GM18951 (cell line): ENCODE measurements around the gene NISCH.

ENCODE experiments used
- POLR2A ChIP-seq: IDR thresholded peaks from 4 replicates; pipeline ENCODE4 v1.6.1; 2011; ENCODE audit warnings: mild to moderate bottlenecking; ENCODE audit not compliant: insufficient read length, insufficient read depth; ENCODE audit errors: extremely low read depth
- in situ Hi-C: fragments of 300-500 bp; cut with MboI; formaldehyde crosslinking; loops from one replicate; pipeline ENCODE4 v1.12.0; 2022; ENCODE audit warnings: low sequenced_read_pairs, mixed read lengths, inconsistent platforms; ENCODE audit not compliant: unreplicated experiment

The NISCH gene

DNA sequence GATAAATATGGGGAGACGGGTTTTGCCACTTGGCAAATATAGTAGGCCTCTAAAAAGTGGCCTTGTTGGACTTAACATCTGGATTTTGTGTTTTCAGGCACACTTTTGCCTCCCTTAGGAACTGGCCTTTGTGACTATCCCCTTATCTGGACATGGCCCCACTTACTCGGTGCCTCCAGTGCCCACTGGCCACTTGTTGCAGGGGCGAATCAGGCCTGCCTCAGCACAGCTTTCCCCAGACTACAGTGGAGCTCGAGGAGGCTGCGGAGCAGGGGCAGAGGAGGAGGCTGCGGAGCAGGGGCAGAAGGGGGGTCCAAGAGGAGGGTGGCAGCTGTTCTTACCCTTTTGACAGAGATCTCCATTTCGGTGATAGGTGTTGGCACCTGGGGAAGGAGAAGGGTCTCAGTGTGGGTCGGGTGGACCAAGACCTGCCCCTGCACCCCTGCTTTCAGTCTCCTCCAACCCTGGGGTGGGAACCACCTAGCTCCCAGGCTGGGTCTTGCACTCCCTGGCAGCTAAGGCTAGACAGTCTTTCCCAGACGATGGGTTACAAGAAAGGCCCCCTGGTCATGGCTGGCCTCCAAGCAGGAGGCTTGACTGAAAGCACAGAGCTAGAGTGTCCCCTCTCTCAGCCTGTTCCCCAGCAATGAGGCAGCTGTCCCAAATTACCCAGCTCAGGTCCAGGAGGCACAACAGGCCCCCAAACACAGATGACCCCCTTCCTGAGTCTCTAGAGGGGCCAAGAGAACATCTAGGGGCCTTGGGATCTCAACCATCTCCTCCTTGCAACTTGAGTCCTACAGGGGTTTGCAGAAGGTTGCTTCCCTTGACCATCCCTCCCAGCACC is 16.6 kb upstream of the NISCH start:
- in situ Hi-C loops = no loop called here
- no peak for TF ChIP-seq POLR2A

DNA sequence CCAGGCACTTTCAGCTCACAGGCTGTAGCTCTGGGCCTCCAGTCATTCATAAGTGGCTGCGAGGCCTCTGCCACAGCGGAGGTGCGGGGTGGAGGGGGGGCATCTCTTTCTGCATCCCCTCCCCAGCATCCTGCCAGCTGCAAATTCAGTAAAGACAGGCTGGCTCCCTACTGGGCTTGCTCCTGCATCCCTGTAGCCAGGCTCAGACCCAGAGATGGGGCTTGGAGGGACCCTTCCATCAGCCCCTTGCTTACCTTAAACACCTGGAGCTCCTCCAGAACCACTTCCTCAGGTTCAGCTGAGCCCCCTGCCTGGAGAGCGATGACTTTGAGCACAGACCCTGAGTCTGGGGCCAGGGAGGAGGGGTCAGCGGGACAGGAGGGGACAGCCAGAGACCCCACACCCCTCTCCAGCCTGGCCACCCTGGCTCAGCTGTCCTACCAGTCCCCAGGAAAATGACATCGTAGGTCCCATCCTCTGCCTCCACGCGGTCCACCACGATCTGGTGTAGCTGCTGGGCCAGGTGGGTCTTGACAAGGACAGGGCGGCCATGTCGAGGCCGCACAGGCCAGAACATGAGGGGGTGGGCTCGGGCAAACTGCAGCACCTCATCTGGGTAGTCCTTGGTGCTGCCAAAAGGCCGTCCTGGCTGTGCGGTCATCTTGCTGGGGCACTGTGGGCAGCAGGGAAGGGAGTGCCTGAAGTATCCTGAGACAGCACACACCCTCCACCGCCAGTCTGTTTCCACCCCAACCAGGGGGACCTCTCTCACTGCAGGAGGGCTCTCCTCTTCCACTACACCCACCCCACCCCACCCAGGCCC is 15.8 kb upstream of the NISCH start:
- TF ChIP-seq POLR2A = no peak
- in situ Hi-C loops = no loop called here

DNA sequence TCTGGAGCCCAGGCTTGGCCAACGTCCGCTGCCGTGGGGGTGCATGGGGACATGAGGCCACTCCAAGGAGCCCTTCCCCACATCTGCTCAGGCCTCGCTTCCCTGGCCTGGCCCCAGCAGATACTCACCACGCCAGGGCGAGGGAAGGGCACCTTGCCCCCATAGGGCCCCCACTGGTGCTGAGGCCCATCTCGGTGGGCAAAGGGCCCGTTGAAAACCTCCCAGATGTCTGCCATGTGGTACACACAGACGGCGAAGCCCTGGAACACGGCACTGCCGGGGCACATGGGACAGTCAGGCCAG is 15.2 kb upstream of the NISCH start:
- in situ Hi-C loops = no loop called here
- no peak for TF ChIP-seq POLR2A

DNA sequence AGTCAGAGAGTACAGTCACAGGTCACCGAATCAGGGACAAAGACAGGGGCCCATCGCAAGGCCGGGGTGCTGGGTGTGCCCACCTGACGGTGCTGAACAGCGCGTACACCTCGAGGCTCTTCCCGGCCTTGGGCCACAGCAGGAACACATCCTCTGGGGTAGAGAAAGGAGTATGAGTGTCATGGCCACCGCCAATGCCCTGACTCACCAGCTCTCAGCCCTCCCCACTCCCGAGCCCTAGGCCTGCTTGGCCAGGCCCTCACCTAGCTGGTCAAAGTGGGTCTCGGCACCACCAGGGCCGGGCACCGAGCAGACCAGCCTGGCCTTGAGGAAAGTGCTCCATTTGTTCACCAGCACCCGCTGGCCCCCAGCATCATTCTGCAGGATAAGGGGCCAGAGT is 14.7 kb upstream of the NISCH start:
- no peak for TF ChIP-seq POLR2A
- in situ Hi-C loops = no loop called here

DNA sequence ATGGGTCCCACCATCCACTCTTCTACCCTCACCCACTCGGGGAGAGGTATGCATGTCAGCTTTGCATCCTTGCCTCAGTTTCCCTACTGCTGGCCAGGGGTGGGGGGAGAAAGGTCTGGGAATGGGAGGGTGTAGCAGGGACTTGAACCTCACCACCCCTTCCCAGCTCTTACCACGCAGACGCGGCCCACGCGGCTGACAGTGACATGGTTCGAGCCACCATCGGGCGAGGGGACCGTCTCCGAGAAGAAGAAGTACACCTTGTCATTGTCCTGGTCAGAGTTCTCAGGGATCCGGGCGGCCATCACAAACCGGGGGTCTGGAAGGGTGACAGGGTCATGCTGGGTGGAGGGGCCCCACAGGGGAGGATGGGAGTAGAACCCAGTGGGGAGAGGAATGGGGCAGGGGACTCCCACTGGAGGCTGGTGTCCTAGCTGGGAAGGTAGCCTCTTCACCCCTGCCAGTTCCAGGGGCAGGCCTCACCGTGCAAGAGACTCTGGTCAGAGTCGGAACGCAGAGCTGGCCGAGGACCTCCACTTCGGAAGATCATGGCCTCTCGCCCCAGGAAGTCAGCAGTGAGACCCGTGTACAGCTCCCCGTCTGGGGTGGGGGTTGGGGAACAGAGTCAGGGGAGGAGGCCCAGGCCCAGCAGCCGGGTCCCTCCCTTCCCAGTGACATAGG is 14.2 kb upstream of the NISCH start:
- TF ChIP-seq POLR2A = no peak
- in situ Hi-C loops = no loop called here

DNA sequence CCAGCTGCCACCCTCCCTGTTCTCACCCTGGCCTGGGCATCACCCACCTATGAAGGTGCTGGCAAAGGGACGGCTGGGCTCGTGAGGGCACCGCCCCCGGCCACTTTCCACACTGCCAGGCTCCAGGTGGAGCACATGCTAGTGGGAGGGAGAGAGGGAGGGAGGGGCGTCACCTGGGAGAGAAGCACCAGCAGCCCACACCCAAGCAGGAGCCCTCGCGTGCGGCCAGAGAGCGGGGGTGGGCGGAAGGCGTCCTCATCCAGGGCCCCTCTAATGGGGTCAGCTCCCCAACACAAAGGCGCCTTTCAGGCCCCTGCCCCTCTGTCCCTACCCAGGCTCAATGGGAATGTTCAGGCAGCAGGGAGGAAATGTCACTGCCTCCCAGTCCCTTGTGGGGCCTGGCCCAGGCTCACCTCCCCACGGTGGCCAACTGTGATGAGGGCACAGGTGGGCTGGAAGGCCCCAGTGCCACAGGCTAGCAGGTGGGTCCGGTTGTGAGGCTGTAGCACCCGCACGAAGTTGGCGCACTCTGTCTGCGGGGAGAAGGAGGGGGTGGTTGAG is 13.6 kb upstream of the NISCH start:
- in situ Hi-C loops = no loop called here
- no peak for TF ChIP-seq POLR2A

DNA sequence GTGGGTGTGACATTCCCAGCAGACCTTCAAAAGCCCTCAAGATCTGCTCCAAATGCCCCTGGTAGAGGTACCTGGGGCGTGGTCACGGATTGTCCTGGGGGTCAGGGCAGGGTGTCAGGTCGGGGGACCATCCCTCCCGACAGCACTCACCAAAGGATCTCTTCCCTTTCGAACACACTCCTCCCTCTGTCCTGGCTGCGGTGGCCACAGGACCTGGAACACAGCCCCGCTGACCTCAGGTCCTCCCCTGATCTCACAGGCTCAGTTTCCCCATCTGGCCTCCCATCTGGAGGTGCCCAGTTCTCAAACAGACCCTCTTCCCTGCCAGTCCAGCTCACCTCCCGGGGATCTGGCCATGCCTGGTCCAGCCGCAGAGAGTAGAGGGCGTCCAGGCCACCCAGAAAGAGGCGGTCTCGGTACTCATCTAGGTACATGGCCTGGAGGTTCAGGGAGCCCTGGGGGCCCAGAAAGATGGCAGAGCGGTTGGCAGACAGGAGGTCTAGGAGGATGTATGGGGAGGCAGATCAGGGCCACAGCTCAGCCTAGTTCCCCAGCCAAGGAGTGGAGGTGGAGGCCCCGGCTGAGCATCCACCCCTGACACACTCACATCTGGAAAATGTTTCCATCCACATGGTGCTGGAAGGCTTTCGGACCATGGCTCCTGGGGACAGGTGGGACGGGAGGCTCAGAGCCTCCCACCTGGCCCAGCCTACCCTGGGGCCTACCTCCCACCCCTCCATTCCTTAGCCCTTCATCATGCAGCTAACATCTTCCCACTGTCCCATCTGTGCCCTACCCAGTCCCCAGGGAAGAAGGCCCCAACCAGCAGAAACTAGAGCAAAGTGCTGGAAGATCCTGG is 12.8 kb upstream of the NISCH start:
- no peak for TF ChIP-seq POLR2A
- in situ Hi-C loops = no loop called here

DNA sequence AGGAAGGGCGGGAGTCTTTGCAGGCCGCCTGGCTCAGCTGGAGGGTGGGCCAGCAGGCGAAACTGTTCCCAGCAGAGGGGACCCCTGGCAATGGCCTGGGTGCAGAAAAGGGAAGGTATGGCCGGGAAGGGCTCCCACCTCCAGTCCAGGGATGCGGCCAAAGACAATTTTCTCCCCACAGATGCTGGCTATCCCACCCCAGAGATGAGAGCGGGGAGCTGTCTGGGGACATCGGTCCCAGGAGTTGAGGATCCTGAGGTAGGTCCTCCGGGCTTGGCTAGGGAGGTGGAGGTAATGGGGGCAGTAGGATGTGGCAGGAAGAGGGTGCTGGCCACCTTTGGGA is 12.2 kb upstream of the NISCH start:
- in situ Hi-C loops = no loop called here
- no peak for TF ChIP-seq POLR2A

DNA sequence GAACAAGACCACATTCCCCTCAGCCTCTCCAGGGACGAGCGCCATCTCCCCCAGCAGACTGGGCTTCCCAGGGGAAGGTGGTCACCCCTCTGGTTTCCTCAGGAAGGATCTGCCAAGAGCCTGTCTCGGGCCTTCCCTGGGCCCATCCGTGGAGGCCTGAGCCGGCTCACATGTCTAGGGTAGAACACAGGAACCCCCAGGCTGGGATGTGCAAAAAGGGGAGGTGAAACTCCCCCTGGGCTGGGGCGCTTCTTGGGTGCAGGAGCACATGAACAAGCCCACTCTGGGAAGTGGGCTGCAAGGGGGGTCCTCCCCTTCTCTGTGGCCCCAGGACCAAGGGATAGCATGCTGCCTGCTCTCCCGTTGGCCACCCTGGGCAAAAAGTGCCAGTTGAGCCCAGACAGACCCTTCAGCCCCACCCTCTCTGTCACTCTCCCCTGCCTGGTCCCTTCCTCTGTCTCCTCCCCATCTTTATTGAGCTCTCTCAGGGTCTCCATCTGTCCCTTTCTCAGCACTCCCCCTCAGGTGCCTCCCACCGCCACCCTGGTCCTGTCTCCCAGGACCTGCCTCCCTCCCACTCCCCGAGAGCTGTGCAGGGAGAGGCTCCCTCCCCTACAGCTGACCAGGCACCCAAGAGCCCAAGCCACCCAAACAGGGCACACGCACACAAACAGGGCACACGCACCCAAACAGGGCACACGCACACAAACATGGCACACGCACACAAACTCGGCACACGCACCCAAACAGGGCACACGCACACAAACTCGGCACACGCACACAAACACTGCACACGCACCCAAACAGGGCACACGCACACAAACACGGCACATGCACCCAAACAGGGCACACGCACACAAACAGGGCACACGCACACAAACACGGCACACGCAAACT is 11.4 kb upstream of the NISCH start:
- in situ Hi-C loops = no loop called here
- no peak for TF ChIP-seq POLR2A

DNA sequence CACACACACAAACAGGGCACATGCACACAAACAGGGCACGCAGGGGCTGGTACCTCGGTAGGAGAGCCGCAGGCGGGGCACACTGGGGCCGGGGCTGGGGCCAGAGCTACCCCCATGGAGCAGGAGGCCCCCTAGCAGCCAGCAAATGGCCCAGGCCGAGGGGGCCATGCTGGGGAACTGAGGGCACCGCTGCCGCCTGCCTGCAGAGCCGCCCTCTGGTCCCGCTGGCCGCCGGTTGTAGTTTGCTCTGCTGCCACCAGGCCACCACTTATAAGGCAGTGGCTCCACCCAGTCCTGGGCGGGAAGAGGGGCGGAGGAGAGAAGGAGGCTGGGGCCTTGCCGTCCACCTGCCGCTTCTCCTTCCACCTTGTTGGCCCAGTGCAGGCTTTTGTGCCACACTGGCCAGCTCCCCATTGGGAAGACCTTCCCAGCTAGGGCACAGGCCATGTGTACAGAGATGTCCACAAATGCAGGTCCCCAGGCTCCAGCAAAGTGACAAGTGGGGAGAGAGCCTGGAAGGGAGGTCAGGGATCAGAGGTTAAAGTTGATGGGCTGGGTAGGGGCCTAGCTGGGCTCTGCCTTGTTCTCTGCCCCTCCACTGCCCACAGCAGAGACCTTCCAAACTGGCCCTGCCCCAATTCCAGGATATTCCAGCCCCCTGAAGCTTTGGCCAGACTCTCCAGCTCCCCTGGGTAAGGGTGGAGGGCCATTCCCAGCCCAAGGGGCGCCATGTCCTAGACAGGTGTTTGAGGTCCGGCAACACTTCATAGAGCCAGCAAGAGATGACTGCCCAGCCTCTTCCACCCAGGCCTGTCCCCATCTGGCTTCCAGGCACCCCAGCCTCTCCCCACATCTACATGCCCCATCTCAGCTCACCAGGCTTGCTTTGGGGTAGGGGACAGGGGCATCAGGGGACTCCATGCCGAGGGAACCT is 10.3 kb upstream of the NISCH start, which contains the start of gene SEMA3G:
TSS of gene SEMA3G (minus strand) at position 244 of the 934 bp plus-strand sequence. CDS start at position 168, 76 bp downstream.
- in situ Hi-C loops = no loop called here
- TF ChIP-seq POLR2A = peak; percentile 33

DNA sequence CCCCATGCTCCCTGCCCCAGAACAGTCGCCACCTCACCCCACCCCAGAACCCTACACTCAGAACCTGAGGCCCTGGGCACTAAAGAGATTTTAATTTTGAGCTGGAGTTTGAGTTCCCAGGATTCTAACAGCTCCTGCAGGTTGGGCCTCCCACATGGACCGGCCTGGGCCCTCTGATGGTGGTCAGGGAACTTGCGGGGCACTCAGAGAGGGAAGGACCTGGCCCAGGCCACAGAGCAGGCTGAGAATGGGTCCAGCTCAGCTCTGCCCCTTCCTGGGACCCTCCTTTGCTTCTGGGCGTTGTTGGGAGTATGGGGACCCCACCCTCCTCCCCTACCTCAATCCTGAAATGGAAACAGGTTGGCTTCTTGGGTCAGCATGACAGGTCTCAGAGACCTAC is 9.4 kb upstream of the NISCH start:
- no peak for TF ChIP-seq POLR2A
- in situ Hi-C loops = no loop called here
